Tibial artery (tissue), 4 donors: ENCODE results near the gene TRIM62.

Experiments used
- DNase-seq, 2 donors: peaks; one replicate each; pipeline ENCODE4 v3.0.0-alpha.2; 2019
- H3K27ac ChIP-seq, 2 donors: fragments of 200-600 bp; sonication (generic) in 1 of 2; 1 replicate in 1 of 2; 2 replicates in 1 of 2; pipeline ENCODE4 v1.5.1; 2018 to 2019; ENCODE audit warnings: mild to moderate bottlenecking in 1 of 2
- H3K27me3 ChIP-seq, 2 donors: fragments of 200-600 bp; sonication (generic) in 1 of 2; one replicate each; pipeline versions ENCODE4 v1.5.1 to v1.6.0; 2016 to 2019
- H3K36me3 ChIP-seq, 3 donors: fragments of 200-600 bp; sonication (generic) in 2 of 3; one replicate each; pipeline ENCODE4 v1.5.1; 2016 to 2019; ENCODE audit warnings: mild to moderate bottlenecking in 2 of 3
- H3K4me1 ChIP-seq, 4 donors: fragments of 200-600 bp; sonication (generic) in 2 of 4; 1 replicate in 3 of 4; 2 replicates in 1 of 4; pipeline ENCODE4 v1.5.1; 2016 to 2019
- H3K4me3 ChIP-seq, 2 donors: fragments of 200-600 bp; sonication (generic) in 1 of 2; 1 replicate in 1 of 2; 2 replicates in 1 of 2; pipeline ENCODE4 v1.5.1; 2018 to 2019; ENCODE audit warnings: mild to moderate bottlenecking in 2 of 2
- H3K9me3 ChIP-seq, 3 donors: fragments of 200-600 bp; sonication (generic) in 1 of 3; one replicate each; pipeline ENCODE4 v1.5.1; 2016 to 2019
- CTCF ChIP-seq, 2 experiments: fragments of 200-600 bp in 1 of 2; fragments of 450-650 bp in 1 of 2; IDR thresholded peaks; one replicate each; pipeline ENCODE4 v1.5.1; 2017 to 2019; ENCODE audit warnings: antibody characterized with exemption in 2 of 2, mild to moderate bottlenecking in 1 of 2, moderate library complexity in 1 of 2
- intact Hi-C: fragments of 100-400 bp; cut with DNase I; formaldehyde crosslinking; loops from one replicate; pipeline ENCODE4 v1.15.0; 2023; ENCODE audit warnings: low total_unique reads

TRIM62 gene

GRCh38 chr1:33146003-33146402 is 35.8 kb downstream of the TRIM62 start:
- intact Hi-C loops = no loop called here
- no peaks in the 10 kb centered on the region for H3K27me3 ChIP-seq

GRCh38 chr1:33143698-33144097 is 38.1 kb downstream of the TRIM62 start:
- DNase-seq = no peak
- Histone ChIP-seq H3K27ac (no peak overlapping the region), H3K36me3 (peaks cover 17 to 38% (median 23%) of the 10 kb centered on the region in 3 donors), H3K9me3 (no peaks in the 10 kb centered on the region), H3K27me3 (no peaks in the 10 kb centered on the region), H3K4me3 (no peak overlapping the region), H3K4me1 (peaks cover 0 to 13% (median 8%) of the 10 kb centered on the region in 4 donors)
- TF ChIP-seq CTCF (IDR thresholded peaks at IDR 0.05) = no peak
- intact Hi-C loops = no loop called here

More at GRCh38 chr1:33146003-33146402, 35.8 kb downstream of the TRIM62 start:
- no peak for TF ChIP-seq CTCF (IDR thresholded peaks at IDR 0.05)
- no peak overlapping the region for H3K4me3 ChIP-seq
- no peaks in the 10 kb centered on the region for H3K9me3 ChIP-seq
- H3K27ac ChIP-seq = no peak overlapping the region
- H3K36me3 ChIP-seq = peaks cover 17 to 47% (median 27%) of the 10 kb centered on the region in 3 donors
- DNase-seq = no peak
- peaks cover 0 to 18% (median 9%) of the 10 kb centered on the region in 4 donors for H3K4me1 ChIP-seq

- no peak for TF ChIP-seq CTCF (IDR thresholded peaks at IDR 0.05)
- H3K27ac ChIP-seq = peak overlapping the region in 1 of 2 donors; percentile 20
Measured at GRCh38 chr1:33143176-33143575, 38.7 kb downstream of the TRIM62 start.

GRCh38 chr1:33142483-33143064 is 39.3 kb downstream of the TRIM62 start:
- no peak for TF ChIP-seq CTCF (IDR thresholded peaks at IDR 0.05)
- H3K9me3 ChIP-seq = no peaks in the 10 kb centered on the region
- DNase-seq = no peak
- H3K27ac ChIP-seq = peak overlapping the region; percentile 2 to 20
- H3K36me3 ChIP-seq = peaks cover 14 to 32% (median 20%) of the 10 kb centered on the region in 3 donors
- H3K27me3 ChIP-seq = no peaks in the 10 kb centered on the region
- H3K4me3 ChIP-seq = no peak overlapping the region
- intact Hi-C loops = no loop called here
- peaks cover 0 to 13% (median 8%) of the 10 kb centered on the region in 4 donors for H3K4me1 ChIP-seq

More at GRCh38 chr1:33143176-33143575, 38.7 kb downstream of the TRIM62 start:
- H3K4me1 ChIP-seq = peaks cover 0 to 13% (median 8%) of the 10 kb centered on the region in 4 donors
- peaks cover 17 to 38% (median 23%) of the 10 kb centered on the region in 3 donors for H3K36me3 ChIP-seq
- no peak for DNase-seq
- intact Hi-C loops = no loop called here
- no peak overlapping the region for H3K4me3 ChIP-seq
- no peaks in the 10 kb centered on the region for H3K9me3 ChIP-seq
- no peaks in the 10 kb centered on the region for H3K27me3 ChIP-seq

- Histone ChIP-seq H3K36me3 (peaks cover 6 to 24% (median 12%) of the 10 kb centered on the region in 3 donors), H3K9me3 (no peaks in the 10 kb centered on the region), H3K4me1 (peaks cover 0 to 13% (median 8%) of the 10 kb centered on the region in 4 donors), H3K27ac (peak overlapping the region; percentile 2 to 20), H3K4me3 (no peak overlapping the region), H3K27me3 (no peaks in the 10 kb centered on the region)
- TF ChIP-seq CTCF (IDR thresholded peaks at IDR 0.05) = no peak
- intact Hi-C loops = no loop called here
- DNase-seq = no peak
Measured at GRCh38 chr1:33141781-33142180, 40.1 kb downstream of the TRIM62 start.
